Fibroblast of villous mesenchyme (primary cell): ENCODE data around the gene EML6. TPM values are rescaled to one million over a fixed set of nuclear protein-coding genes. Genes with fewer than 3 reads are reported as not detected.

Source experiments
- DNase-seq: peaks from one replicate; pipeline ENCODE4 v3.0.0-alpha.2; 2010; ENCODE audit warnings: low read depth
- H3K4me3 ChIP-seq: 2 replicates; pipeline ENCODE4 v1.5.1; 2011; ENCODE audit warnings: low read depth, mild to moderate bottlenecking, low read length
- total RNA-seq: library from RNA; depleted of rRNA; stranded (reverse); fragments of >200 nt; gene quantifications from 2 replicates; pipeline ENCODE4 v1.2.3, GENCODE V29; 2012
- TF ChIP-seq, protein P1 (sequence below): IDR thresholded peaks from 2 replicates; pipeline ENCODE4 v1.5.1; 2012; ENCODE audit warnings: low read depth, mild to moderate bottlenecking, low read length; ENCODE audit not compliant: insufficient read depth

Gene EML6
- total RNA-seq, 1 donor: 1.3 TPM

GRCh38 chr2:54704688-54705605 is 18.5 kb upstream of the EML6 start:
- TF ChIP-seq, protein P1, sequence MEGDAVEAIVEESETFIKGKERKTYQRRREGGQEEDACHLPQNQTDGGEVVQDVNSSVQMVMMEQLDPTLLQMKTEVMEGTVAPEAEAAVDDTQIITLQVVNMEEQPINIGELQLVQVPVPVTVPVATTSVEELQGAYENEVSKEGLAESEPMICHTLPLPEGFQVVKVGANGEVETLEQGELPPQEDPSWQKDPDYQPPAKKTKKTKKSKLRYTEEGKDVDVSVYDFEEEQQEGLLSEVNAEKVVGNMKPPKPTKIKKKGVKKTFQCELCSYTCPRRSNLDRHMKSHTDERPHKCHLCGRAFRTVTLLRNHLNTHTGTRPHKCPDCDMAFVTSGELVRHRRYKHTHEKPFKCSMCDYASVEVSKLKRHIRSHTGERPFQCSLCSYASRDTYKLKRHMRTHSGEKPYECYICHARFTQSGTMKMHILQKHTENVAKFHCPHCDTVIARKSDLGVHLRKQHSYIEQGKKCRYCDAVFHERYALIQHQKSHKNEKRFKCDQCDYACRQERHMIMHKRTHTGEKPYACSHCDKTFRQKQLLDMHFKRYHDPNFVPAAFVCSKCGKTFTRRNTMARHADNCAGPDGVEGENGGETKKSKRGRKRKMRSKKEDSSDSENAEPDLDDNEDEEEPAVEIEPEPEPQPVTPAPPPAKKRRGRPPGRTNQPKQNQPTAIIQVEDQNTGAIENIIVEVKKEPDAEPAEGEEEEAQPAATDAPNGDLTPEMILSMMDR: peak; percentile 51
- H3K4me3 ChIP-seq: no peak overlapping the region
- peak; percentile 84 for DNase-seq

DNA sequence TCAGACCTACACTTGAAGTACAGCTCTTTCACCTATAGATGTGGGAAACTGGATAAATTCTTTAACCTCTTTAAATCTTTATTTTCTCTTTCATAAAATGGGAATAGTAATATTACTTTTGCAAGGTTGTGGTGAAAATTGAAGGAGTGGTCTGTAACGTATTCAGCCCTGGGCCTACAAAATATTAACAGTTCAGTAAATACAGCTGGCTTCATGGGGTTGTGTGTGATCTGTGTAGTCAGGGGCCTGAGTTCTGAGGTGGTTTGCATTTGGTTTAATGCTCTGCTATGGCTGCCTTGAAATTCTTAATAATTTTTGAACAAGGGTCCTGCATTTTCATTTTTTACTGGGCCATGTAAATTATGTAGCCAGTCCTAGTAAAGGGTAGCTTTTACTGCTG is 16.8 kb upstream of the EML6 start:
- no peak overlapping the region for H3K4me3 ChIP-seq
- no peak for DNase-seq
- TF ChIP-seq, protein P1: no peak

DNA sequence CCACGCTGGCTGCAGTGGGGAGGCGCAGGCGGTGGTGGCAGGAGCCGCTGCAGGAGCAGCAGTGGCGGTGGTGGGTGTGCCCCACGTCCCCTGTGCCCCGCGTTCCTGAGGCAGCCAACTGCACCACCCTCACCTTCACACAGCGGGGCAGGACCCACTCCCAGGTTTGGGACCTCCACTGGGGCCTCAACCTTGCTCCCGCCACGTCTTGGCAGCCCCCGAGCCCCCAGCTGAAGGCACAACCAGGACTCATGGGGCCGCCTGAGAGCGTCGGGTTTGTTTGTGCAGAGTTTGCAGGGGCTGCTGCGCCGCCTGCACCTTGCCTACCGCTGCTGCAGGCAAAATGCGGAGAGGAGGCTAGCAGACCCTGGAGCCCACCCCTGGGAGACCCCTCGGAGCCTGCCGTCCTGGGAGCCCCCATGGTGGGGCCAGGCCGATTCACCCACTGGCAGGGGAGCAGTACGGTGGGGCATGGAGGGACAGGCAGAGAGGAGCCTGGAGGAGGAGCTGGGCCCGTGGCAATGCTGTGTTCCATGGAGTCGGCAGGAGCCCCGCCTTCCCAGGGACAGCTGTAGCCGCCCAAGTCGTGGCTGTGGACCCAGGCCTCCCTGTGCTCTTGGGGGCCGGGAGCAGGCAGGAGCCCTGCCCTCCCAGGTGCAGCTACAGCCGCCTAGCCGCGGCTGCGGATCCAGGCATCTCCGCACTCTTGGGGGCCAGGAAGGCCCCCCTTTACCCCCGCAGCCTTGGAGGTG is 14.7 kb upstream of the EML6 start:
- TF ChIP-seq, protein P1: no peak
- peak overlapping the region; percentile 40 for H3K4me3 ChIP-seq
- peak; percentile 12 for DNase-seq

GRCh38 chr2:54709336-54709809 is 14.1 kb upstream of the EML6 start:
- DNase-seq: no peak
- peak overlapping the region; percentile 40 for H3K4me3 ChIP-seq
- TF ChIP-seq, protein P1: no peak

GRCh38 chr2:54710216-54710615 is 13.2 kb upstream of the EML6 start:
- H3K4me3 ChIP-seq: no peak overlapping the region
- DNase-seq: no peak
- TF ChIP-seq, protein P1: no peak

DNA sequence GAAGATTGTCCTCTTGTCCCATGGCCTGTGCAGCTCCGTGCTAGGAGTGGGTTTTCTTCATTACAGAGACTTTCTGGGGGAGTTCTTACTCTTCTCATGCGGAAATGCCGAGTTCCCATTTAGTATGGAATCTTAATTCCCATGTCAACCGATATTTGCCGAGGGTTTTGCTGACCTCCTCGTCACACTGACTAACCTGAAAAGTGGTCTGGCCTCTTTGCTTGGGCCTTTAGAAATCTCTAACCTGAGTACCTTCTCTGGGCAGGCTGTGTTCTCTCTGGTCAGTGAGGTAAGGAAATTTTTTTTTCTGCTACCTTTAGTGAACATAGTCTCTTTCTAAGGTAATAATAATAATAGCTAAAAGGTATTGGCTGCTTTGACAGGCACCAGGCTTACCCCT is 10.9 kb upstream of the EML6 start:
- TF ChIP-seq, protein P1: no peak
- H3K4me3 ChIP-seq: no peak overlapping the region
- no peak for DNase-seq
